CD4-positive, alpha-beta T cell (primary cell): ENCODE measurements around the gene FBLN2. TPM values are rescaled to one million over a fixed set of nuclear protein-coding genes. Genes with fewer than 3 reads are reported as not detected.

Experiments used
- ATAC-seq: fragments of 200-7000 bp; cut with Tn5 transposase; one replicate; pipeline ENCODE4 v1.10.0; 2022; ENCODE audit warnings: mild to moderate bottlenecking; ENCODE audit not compliant: poor library complexity
- CTCF ChIA-PET: fragments of 350-600 bp; sonication (Branson Sonifier 250); formaldehyde crosslinking; loops from one replicate; lab custom pipeline; 2021; ENCODE audit warnings: antibody characterized with exemption, inconsistent platforms; lab: Charles Lee
- POLR2A ChIA-PET: fragments of 350-600 bp; sonication (Branson Sonifier 250); formaldehyde crosslinking; loops from one replicate; lab custom pipeline; 2021; ENCODE audit warnings: antibody characterized with exemption, inconsistent platforms; lab: Charles Lee
- DNase-seq, 14 experiments: peaks; one replicate each; pipeline ENCODE4 v3.0.0-alpha.2; 2013 to 2020; ENCODE audit warnings: mixed read lengths in 2 of 14
- H3K27ac ChIP-seq, 2 donors: one replicate each; pipeline versions ENCODE4 v1.5.1 to v1.7.0; 2013; ENCODE audit warnings: low read length in 2 of 2, low read depth in 1 of 2, mild to moderate bottlenecking in 1 of 2
- H3K27me3 ChIP-seq, 2 experiments: 1 replicate in 1 of 2; 2 replicates in 1 of 2; pipeline versions ENCODE4 v1.6.1 to v1.7.0; 2013; ENCODE audit warnings: low read length in 2 of 2, control low read depth in 1 of 2, mild to moderate bottlenecking in 1 of 2, moderate library complexity in 1 of 2; ENCODE audit not compliant: insufficient read depth in 2 of 2, control insufficient read depth in 1 of 2
- H3K36me3 ChIP-seq: one replicate; pipeline ENCODE4 v1.6.1; 2013; ENCODE audit warnings: low read length, control low read depth; ENCODE audit not compliant: insufficient read depth
- H3K4me1 ChIP-seq: one replicate; pipeline ENCODE4 v1.6.1; 2013; ENCODE audit warnings: low read length, control low read depth; ENCODE audit not compliant: insufficient read depth
- H3K4me3 ChIP-seq: one replicate; pipeline ENCODE4 v1.5.1; 2013; ENCODE audit warnings: mild to moderate bottlenecking, low read length, moderate library complexity
- H3K9me3 ChIP-seq, 2 experiments: 1 replicate in 1 of 2; 2 replicates in 1 of 2; pipeline versions ENCODE4 v1.6.1 to v1.7.0; 2013; ENCODE audit warnings: low read length in 2 of 2, mild to moderate bottlenecking in 2 of 2, control low read depth in 1 of 2, moderate library complexity in 1 of 2; ENCODE audit not compliant: control insufficient read depth in 1 of 2, insufficient read depth in 1 of 2
- H3K27ac Mint-ChIP-seq: one replicate; pipeline ENCODE4 v1.8.0; 2020; ENCODE audit warnings: mixed read lengths
- H3K27me3 Mint-ChIP-seq: one replicate; pipeline ENCODE4 v1.8.0; 2021; ENCODE audit warnings: mixed read lengths
- H3K36me3 Mint-ChIP-seq: one replicate; pipeline ENCODE4 v1.8.0; 2021; ENCODE audit warnings: low read depth, mixed read lengths
- H3K4me1 Mint-ChIP-seq: one replicate; pipeline ENCODE4 v1.8.0; 2021; ENCODE audit warnings: low read depth, mixed read lengths
- H3K4me3 Mint-ChIP-seq: one replicate; pipeline ENCODE4 v1.8.0; 2020; ENCODE audit warnings: mild to moderate bottlenecking, mixed read lengths
- H3K9me3 Mint-ChIP-seq: one replicate; pipeline ENCODE4 v1.8.0; 2020; ENCODE audit warnings: mixed read lengths
- intact Hi-C, 2 experiments: fragments of 100-400 bp; cut with DNase I in 1 of 2; cut with micrococcal nuclease in 1 of 2; formaldehyde crosslinking; loops; one replicate each; pipeline versions ENCODE4 v1.15.1 to v1.9.0; 2023 to 2025; cut with DNase I, micrococcal nuclease
- total RNA-seq, 174 experiments: library from RNA in 2 of 174; stranded (reverse) in 2 of 174; gene quantifications; one replicate each; pipeline ENCODE4 v1.2.3 and lab custom pipeline; 2021 to 2026
- TF ChIP-seq, protein P1 (sequence below): fragments of 200-600 bp; IDR thresholded peaks from one replicate; pipeline ENCODE4 v1.8.0; 2022; ENCODE audit warnings: antibody characterized with exemption, mild to moderate bottlenecking

FBLN2 gene
- total RNA-seq, 2 experiments from 2014 or later, result 0.19 to 0.25 TPM

DNA sequence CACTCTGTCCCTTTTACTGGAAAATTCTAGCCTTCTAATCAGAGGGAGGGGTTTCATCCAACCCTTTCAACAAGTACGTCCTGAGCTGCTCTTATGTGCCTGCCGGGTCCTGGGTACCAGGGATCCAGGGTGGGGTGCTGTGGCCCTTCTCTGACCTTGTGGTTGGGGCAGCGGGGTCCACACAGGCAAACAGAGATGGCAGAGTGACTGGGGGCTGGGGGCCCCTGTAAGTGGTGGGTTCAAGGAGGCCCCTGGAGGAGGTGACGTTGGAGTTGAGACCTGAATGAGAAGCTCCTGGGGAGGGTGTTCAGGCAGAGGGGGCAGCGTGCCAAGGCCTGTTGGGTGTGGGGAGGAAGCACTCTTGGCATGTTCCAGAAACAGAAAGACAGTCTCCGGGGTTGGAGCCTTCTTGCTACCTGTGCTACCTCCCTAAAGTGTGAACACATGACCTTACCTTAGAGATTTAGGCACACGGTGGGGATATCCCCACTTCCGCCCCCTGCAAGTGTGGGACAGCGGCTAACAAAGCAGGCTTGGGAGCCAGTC, 78.1 kb downstream of the FBLN2 start:
- H3K36me3 Mint-ChIP-seq, result no peaks in the 10 kb centered on the region
- Histone ChIP-seq H3K9me3 (peaks cover 0 to 6% of the 10 kb centered on the region in 2 experiments), H3K36me3 (no peaks in the 10 kb centered on the region), H3K4me1 (peaks cover 2% of the 10 kb centered on the region), H3K27me3 (no peaks in the 10 kb centered on the region), H3K4me3 (no peak overlapping the region), H3K27ac (no peak overlapping the region)
- H3K4me1 Mint-ChIP-seq, result peaks cover under 1% of the 10 kb centered on the region
- no peak overlapping the region for H3K27ac Mint-ChIP-seq
- no peaks in the 10 kb centered on the region for H3K27me3 Mint-ChIP-seq
- ChIA-PET CTCF (no interaction called here), POLR2A (no interaction called here)
- no peaks in the 10 kb centered on the region for H3K9me3 Mint-ChIP-seq
- TF ChIP-seq, protein P1, sequence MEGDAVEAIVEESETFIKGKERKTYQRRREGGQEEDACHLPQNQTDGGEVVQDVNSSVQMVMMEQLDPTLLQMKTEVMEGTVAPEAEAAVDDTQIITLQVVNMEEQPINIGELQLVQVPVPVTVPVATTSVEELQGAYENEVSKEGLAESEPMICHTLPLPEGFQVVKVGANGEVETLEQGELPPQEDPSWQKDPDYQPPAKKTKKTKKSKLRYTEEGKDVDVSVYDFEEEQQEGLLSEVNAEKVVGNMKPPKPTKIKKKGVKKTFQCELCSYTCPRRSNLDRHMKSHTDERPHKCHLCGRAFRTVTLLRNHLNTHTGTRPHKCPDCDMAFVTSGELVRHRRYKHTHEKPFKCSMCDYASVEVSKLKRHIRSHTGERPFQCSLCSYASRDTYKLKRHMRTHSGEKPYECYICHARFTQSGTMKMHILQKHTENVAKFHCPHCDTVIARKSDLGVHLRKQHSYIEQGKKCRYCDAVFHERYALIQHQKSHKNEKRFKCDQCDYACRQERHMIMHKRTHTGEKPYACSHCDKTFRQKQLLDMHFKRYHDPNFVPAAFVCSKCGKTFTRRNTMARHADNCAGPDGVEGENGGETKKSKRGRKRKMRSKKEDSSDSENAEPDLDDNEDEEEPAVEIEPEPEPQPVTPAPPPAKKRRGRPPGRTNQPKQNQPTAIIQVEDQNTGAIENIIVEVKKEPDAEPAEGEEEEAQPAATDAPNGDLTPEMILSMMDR, result no peak
- DNase-seq (no peak), ATAC-seq (no peak)
- H3K4me3 Mint-ChIP-seq, result no peak overlapping the region
- intact Hi-C loops, result no loop called here

DNA sequence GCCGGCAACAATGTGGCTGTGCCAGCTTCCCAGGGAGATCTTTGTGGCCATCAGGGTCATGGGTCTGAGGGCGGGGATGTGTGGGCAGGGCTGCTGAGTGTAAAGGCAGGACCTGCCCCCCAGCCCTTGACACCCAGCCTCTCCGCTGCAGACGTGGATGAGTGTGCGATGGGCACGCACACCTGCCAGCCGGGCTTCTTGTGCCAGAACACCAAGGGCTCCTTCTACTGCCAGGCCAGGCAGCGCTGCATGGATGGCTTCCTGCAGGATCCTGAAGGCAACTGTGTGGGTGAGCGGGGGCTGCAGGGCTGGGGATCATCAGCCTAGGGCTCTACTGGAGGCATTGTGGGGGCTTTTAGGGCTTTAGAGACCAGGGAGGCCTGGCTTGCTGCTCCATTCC, 78.8 kb downstream of the FBLN2 start:
- H3K4me3 ChIP-seq, result no peak overlapping the region
- ATAC-seq (no peak), DNase-seq (no peak)
- H3K36me3 ChIP-seq, result no peaks in the 10 kb centered on the region
- no peaks in the 10 kb centered on the region for H3K4me1 ChIP-seq
- CTCF ChIA-PET, result no interaction called here
- H3K9me3 Mint-ChIP-seq, result no peaks in the 10 kb centered on the region
- no peak overlapping the region for H3K27ac ChIP-seq
- POLR2A ChIA-PET, result no interaction called here
- H3K4me1 Mint-ChIP-seq, result no peaks in the 10 kb centered on the region
- no peak overlapping the region for H3K27ac Mint-ChIP-seq
- no peaks in the 10 kb centered on the region for H3K27me3 Mint-ChIP-seq
- no peaks in the 10 kb centered on the region for H3K36me3 Mint-ChIP-seq
- no peaks in the 10 kb centered on the region for H3K27me3 ChIP-seq
- TF ChIP-seq, protein P1, result no peak
- peaks cover 0 to 6% of the 10 kb centered on the region in 2 experiments for H3K9me3 ChIP-seq
- intact Hi-C loops, result no loop called here
- H3K4me3 Mint-ChIP-seq, result no peak overlapping the region

DNA sequence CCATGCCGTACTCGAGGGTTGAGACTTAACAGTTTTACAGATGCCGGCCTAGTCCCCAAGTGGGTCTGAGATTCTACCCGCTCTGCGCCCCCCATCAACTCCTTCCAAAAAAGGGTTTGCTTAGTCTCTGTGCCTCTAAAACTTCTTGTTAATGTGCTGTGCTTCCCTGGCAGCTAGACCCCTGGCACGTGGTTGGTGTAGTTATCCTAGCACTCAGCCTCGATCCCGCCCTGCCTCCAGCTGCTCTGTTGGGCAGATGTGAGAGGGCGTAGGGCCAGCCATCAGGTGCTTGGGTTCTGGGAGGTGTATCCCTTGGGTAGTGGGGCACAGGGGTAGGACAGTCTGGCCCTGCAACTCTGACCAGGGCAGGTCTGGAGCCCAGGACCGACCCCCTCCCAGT, 79.5 kb downstream of the FBLN2 start:
- intact Hi-C loops, result no loop called here
- POLR2A ChIA-PET, result no interaction called here
- TF ChIP-seq, protein P1, result no peak

More for the DNA sequence above, 79.5 kb downstream of the FBLN2 start:
- Mint-ChIP-seq H3K27me3 (no peaks in the 10 kb centered on the region), H3K4me1 (no peaks in the 10 kb centered on the region), H3K36me3 (no peaks in the 10 kb centered on the region), H3K27ac (no peak overlapping the region), H3K9me3 (no peaks in the 10 kb centered on the region), H3K4me3 (no peak overlapping the region)
- CTCF ChIA-PET, result no interaction called here
- Histone ChIP-seq H3K36me3 (no peaks in the 10 kb centered on the region), H3K4me3 (no peak overlapping the region), H3K27ac (no peak overlapping the region), H3K9me3 (peaks cover 0 to 6% of the 10 kb centered on the region in 2 experiments), H3K4me1 (no peaks in the 10 kb centered on the region), H3K27me3 (no peaks in the 10 kb centered on the region)
- ATAC-seq (no peak), DNase-seq (no peak)
